HepG2 (cell line): ENCODE measurements around the gene DENND4C. TPM values are rescaled to one million over a fixed set of nuclear protein-coding genes. Genes with fewer than 3 reads are reported as not detected.

Experiments used
- AKNA ChIP-seq: sonication (generic); formaldehyde crosslinking; IDR thresholded peaks from 2 replicates; pipeline ENCODE4 v1.4.0; 2020; ENCODE audit warnings: missing genetic modification reagents, borderline replicate concordance
- BHLHE40 ChIP-seq: IDR thresholded peaks from 2 replicates; pipeline ENCODE4 v1.6.1; 2011; ENCODE audit warnings: low read length, improper control_type of control experiment
- BRF2 ChIP-seq: sonication (generic); formaldehyde crosslinking; IDR thresholded peaks from 2 replicates; pipeline ENCODE4 v1.8.1; 2022; ENCODE audit warnings: mild to moderate bottlenecking, missing genetic modification reagents
- CCDC6 ChIP-seq: sonication (generic); formaldehyde crosslinking; IDR thresholded peaks from 2 replicates; pipeline ENCODE4 v1.8.1; 2022; ENCODE audit warnings: mild to moderate bottlenecking, missing genetic modification reagents, moderate library complexity
- DMAP1 ChIP-seq: IDR thresholded peaks from 2 replicates; pipeline ENCODE4 v1.6.1; 2016
- HIVEP1 ChIP-seq: sonication (generic); formaldehyde crosslinking; IDR thresholded peaks from 2 replicates; pipeline ENCODE4 v1.4.0; 2020; ENCODE audit warnings: mild to moderate bottlenecking, missing genetic modification reagents
- KDM1A ChIP-seq: IDR thresholded peaks from 2 replicates; pipeline ENCODE4 v1.6.1; 2016; ENCODE audit warnings: missing compliant biosample characterization
- MAX ChIP-seq: IDR thresholded peaks from 2 replicates; pipeline ENCODE4 v1.6.1; 2012; ENCODE audit warnings: inconsistent platforms
- MED8 ChIP-seq: sonication (generic); formaldehyde crosslinking; IDR thresholded peaks from 2 replicates; pipeline ENCODE4 v1.8.1; 2023; ENCODE audit warnings: mild to moderate bottlenecking, missing genetic modification reagents; ENCODE audit not compliant: insufficient replicate concordance
- MYPOP ChIP-seq: sonication (generic); formaldehyde crosslinking; IDR thresholded peaks from 2 replicates; pipeline ENCODE4 v1.8.1; 2023; ENCODE audit warnings: mild to moderate bottlenecking, moderate library complexity, missing genetic modification reagents
- NFYC ChIP-seq: IDR thresholded peaks from 2 replicates; pipeline ENCODE4 v1.6.1; 2016; ENCODE audit warnings: missing genetic modification reagents, missing compliant biosample characterization
- PAWR ChIP-seq: sonication (generic); formaldehyde crosslinking; IDR thresholded peaks from 2 replicates; pipeline ENCODE4 v1.4.0; 2020; ENCODE audit warnings: missing genetic modification reagents, mild to moderate bottlenecking, borderline replicate concordance
- RNF219 ChIP-seq: sonication (generic); formaldehyde crosslinking; IDR thresholded peaks from 2 replicates; pipeline ENCODE4 v1.5.0; 2020; ENCODE audit warnings: mild to moderate bottlenecking, missing genetic modification reagents
- TIGD3 ChIP-seq: sonication (generic); formaldehyde crosslinking; IDR thresholded peaks from 2 replicates; pipeline ENCODE4 v1.5.1; 2020; ENCODE audit warnings: mild to moderate bottlenecking, missing genetic modification reagents, borderline replicate concordance
- ZNF101 ChIP-seq: sonication (generic); formaldehyde crosslinking; IDR thresholded peaks from 2 replicates; pipeline ENCODE4 v1.4.0; 2020; ENCODE audit warnings: mild to moderate bottlenecking, low read depth, missing genetic modification reagents, borderline replicate concordance
- ZNF143 ChIP-seq: sonication (generic); formaldehyde crosslinking; IDR thresholded peaks from 2 replicates; pipeline ENCODE4 v1.4.0; 2020; ENCODE audit warnings: missing genetic modification reagents
- ZNF567 ChIP-seq: sonication (generic); formaldehyde crosslinking; IDR thresholded peaks from 2 replicates; pipeline ENCODE4 v1.8.1; 2023; ENCODE audit warnings: mild to moderate bottlenecking, missing genetic modification reagents, borderline replicate concordance
- ZNF878 ChIP-seq: sonication (generic); formaldehyde crosslinking; IDR thresholded peaks from 2 replicates; pipeline ENCODE4 v1.8.1; 2023; ENCODE audit warnings: mild to moderate bottlenecking, missing genetic modification reagents, moderate library complexity
- polyA plus RNA-seq, 8 experiments: library from polyadenylated mRNA; depleted of rRNA in 3 of 8; stranded (reverse) in 7 of 8; unstranded in 1 of 8; fragments of >200 nt; fragmentation: Illumina TruSeq in 4 of 8; extraction: Trizol in 4 of 8; gene quantifications; 2 replicates each; pipeline versions ENCODE4 v1.2.1 to v1.2.3, GENCODE V29; 2011 to 2016; ENCODE audit warnings: low read depth in 4 of 8, missing spikeins in 1 of 8, mixed read lengths in 1 of 8; ENCODE audit not compliant: insufficient read depth in 1 of 8
- total RNA-seq, 5 experiments: library from RNA; depleted of rRNA; stranded (reverse); fragments of >200 nt; fragmentation: Illumina TruSeq; extraction: Trizol; gene quantifications; 2 replicates each; pipeline ENCODE4 v1.2.3, GENCODE V29; 2016; ENCODE audit warnings: low read depth in 1 of 5

DENND4C gene
- total and polyA plus RNA-seq, 2 of the 13 experiments (the other 11 are each of a cell fraction or from before 2014, with no cell fraction given), result 19.1 to 27.2 TPM

GRCh38 chr9:19230355-19231125 lies at the start of gene DENND4C (continued):
- TF ChIP-seq RNF219 (CRISPR knock-in tag) (peak; percentile 30; the same call in 1 of the 2 replicates), MYPOP (CRISPR knock-in tag) (no peak), ZNF567 (no peak), CCDC6 (no peak), BRF2 (CRISPR knock-in tag) (no peak), DMAP1 (CRISPR knock-in tag) (peak; percentile 25; the same call in 1 of the 2 replicates), TIGD3 (no peak), NFYC (CRISPR knock-in tag) (no peak), ZNF101 (CRISPR knock-in tag) (no peak), BHLHE40 (no peak), MED8 (CRISPR knock-in tag) (no peak), HIVEP1 (CRISPR knock-in tag) (peak; percentile 77), AKNA (no peak), KDM1A (no peak), MAX (peak; percentile 61; the same call in 1 of the 2 replicates), ZNF143 (CRISPR knock-in tag) (no peak), PAWR (CRISPR knock-in tag) (no peak), ZNF878 (no peak)
